ENCODE results near the gene NTMT1. TPM values are rescaled to one million over a fixed set of nuclear protein-coding genes. Genes with fewer than 3 reads are reported as not detected.

The NTMT1 gene
- total and polyA plus RNA-seq, 9 of the 15 experiments (the other 6 are each of a cell fraction or from before 2014, with no cell fraction given), result 42.1 to 116 (median 74.7) TPM

GRCh38 chr9:129595903-129596540, 29.9 kb upstream of the NTMT1 start (continued):
- TF ChIP-seq MGA (IDR thresholded peaks at IDR 0.05) (peak; percentile 49; the same call in 1 of the 2 replicates), KAT7 (CRISPR knock-in tag; IDR thresholded peaks at IDR 0.05; ENCODE audit: borderline replicate concordance) (no peak), STAT6 (CRISPR knock-in tag; IDR thresholded peaks at IDR 0.05) (no peak), ZFX (CRISPR knock-in tag; IDR thresholded peaks at IDR 0.05) (no peak), MXI1 (IDR thresholded peaks at IDR 0.05; ENCODE audit: low read depth, low read length) (no peak), THRA (IDR thresholded peaks at IDR 0.05) (no peak), PBX2 (CRISPR knock-in tag; IDR thresholded peaks at IDR 0.05; ENCODE audit: low read depth) (no peak), PBX2 (tag; conservative IDR thresholded peaks at IDR 0.05; ENCODE audit: low read depth) (peak; percentile 63)

Data from K562 (cell line).